GM12878 (cell line): ENCODE data around the gene CACHD1. TPM values are rescaled to one million over a fixed set of nuclear protein-coding genes. Genes with fewer than 3 reads are reported as not detected.

ENCODE experiments used
- ATAC-seq: fragments of 200-7000 bp; cut with Tn5 transposase; 3 replicates; pipeline ENCODE4 v1.9.1; 2020; ENCODE audit warnings: mild to moderate bottlenecking, moderate library complexity
- BruUV-seq: library from RNA; stranded (reverse); fragments of 400-500 nt; replicated peaks from 2 replicates; lab custom pipeline; 2021; lab: Mats Ljungman, UMichigan
- CTCF ChIA-PET: fragments of 300-600 bp; sonication (Branson Sonifier 250); formaldehyde crosslinking; extraction: SDS; loops from one replicate; lab custom pipeline; 2021; ENCODE audit warnings: inconsistent platforms; lab: Yijun Ruan, JAX
- POLR2A ChIA-PET: fragments of 350-600 bp; formaldehyde crosslinking; extraction: SDS; loops from one replicate; lab custom pipeline; 2021; ENCODE audit warnings: inconsistent platforms; lab: Charles Lee
- RAD21 ChIA-PET: fragments of 300-600 bp; sonication (Branson Sonifier 250); formaldehyde crosslinking; loops from one replicate; lab custom pipeline; 2023; ENCODE audit warnings: antibody characterized with exemption; ENCODE audit not compliant: unreplicated experiment; lab: Charles Lee
- SMC1A ChIA-PET: fragments of 300-600 bp; sonication (Branson Sonifier 250); formaldehyde crosslinking; loops from one replicate; lab custom pipeline; 2023; ENCODE audit not compliant: unreplicated experiment, uncharacterized antibody; lab: Charles Lee
- DNase-seq: peaks from one replicate; pipeline ENCODE4 v3.0.0-alpha.2; 2011; ENCODE audit warnings: low read depth, low spot score
- FAIRE-seq: peaks from 3 replicates; lab custom pipeline; 2011; peaks lifted over from hg19 to GRCh38; lab: Jason Lieb, UNC
- H2AFZ ChIP-seq: 2 replicates; pipeline ENCODE4 v1.6.0; 2011; ENCODE audit warnings: low read depth, low read length, control low read depth; ENCODE audit not compliant: control insufficient read depth
- H3K27ac ChIP-seq: 2 replicates; pipeline ENCODE4 v1.5.1; 2011; ENCODE audit warnings: control low read depth; ENCODE audit not compliant: control insufficient read depth, insufficient read depth
- H3K27me3 ChIP-seq, 2 experiments: replicated peaks in 1 of 2; 2 replicates each; pipeline versions ENCODE4 v1.6.0 to v1.6.1; 2011; ENCODE audit warnings: low read length in 1 of 2; ENCODE audit not compliant: control insufficient read depth in 2 of 2, insufficient read depth in 2 of 2
- H3K36me3 ChIP-seq, 2 experiments: 2 replicates each; pipeline ENCODE4 v1.5.1; 2011; ENCODE audit warnings: low read length in 1 of 2; ENCODE audit not compliant: control insufficient read depth in 2 of 2, insufficient read depth in 2 of 2
- H3K4me1 ChIP-seq: 2 replicates; pipeline ENCODE4 v1.6.1; 2011; ENCODE audit warnings: mild to moderate bottlenecking, low read length, moderate library complexity, mixed read lengths; ENCODE audit not compliant: control insufficient read depth, insufficient read depth
- H3K4me2 ChIP-seq: 2 replicates; pipeline ENCODE4 v1.6.0; 2011; ENCODE audit warnings: control low read depth; ENCODE audit not compliant: control insufficient read depth, insufficient read depth
- H3K4me3 ChIP-seq: fragments of 200-600 bp; sonication (generic); 2 replicates; pipeline ENCODE4 v1.5.1; 2016
- H3K79me2 ChIP-seq: 2 replicates; pipeline ENCODE4 v1.6.0; 2011; ENCODE audit warnings: low read length; ENCODE audit not compliant: control insufficient read depth, insufficient read depth
- H3K9ac ChIP-seq: 2 replicates; pipeline ENCODE4 v1.8.0; 2011; ENCODE audit warnings: low read length, control low read depth, mixed read lengths; ENCODE audit not compliant: control insufficient read depth, insufficient read depth
- H3K9me3 ChIP-seq: replicated peaks from 3 replicates; pipeline ENCODE4 v1.5.1; 2011; ENCODE audit warnings: mild to moderate bottlenecking, low read length; ENCODE audit not compliant: control insufficient read depth, insufficient read depth
- H4K20me1 ChIP-seq: 2 replicates; pipeline ENCODE4 v1.6.0; 2011; ENCODE audit not compliant: control insufficient read depth, insufficient read depth
- CREM ChIP-seq: IDR thresholded peaks from 2 replicates; pipeline ENCODE4 v1.6.1; 2014; ENCODE audit warnings: antibody characterized with exemption, low read depth
- CTCF ChIP-seq, 3 experiments: IDR thresholded peaks in 2 of 3; conservative IDR thresholded peaks in 1 of 3; 2 replicates each; pipeline ENCODE4 v1.5.1; 2011; ENCODE audit warnings: low read depth in 3 of 3, low read length in 3 of 3, mild to moderate bottlenecking in 3 of 3, control low read depth in 2 of 3, moderate library complexity in 2 of 3, inconsistent platforms in 1 of 3, mixed read lengths in 1 of 3; ENCODE audit not compliant: control insufficient read depth in 2 of 3, insufficient read depth in 1 of 3; ENCODE audit errors: extremely low read depth in 1 of 3
- EZH2 ChIP-seq: IDR thresholded peaks from 2 replicates; pipeline ENCODE4 v1.6.1; 2012; ENCODE audit warnings: low read depth, mild to moderate bottlenecking, control low read depth, inconsistent platforms, low read length, borderline replicate concordance; ENCODE audit not compliant: control insufficient read depth
- FOXK2 ChIP-seq: fragments of 450-650 bp; IDR thresholded peaks from 2 replicates; pipeline ENCODE4 v1.6.1; 2017; ENCODE audit warnings: mild to moderate bottlenecking, moderate library complexity
- MEF2A ChIP-seq: IDR thresholded peaks from 2 replicates; pipeline ENCODE4 v1.6.1; 2011; ENCODE audit warnings: low read depth, mild to moderate bottlenecking, low read length, moderate library complexity; ENCODE audit not compliant: insufficient read depth
- MEF2B ChIP-seq: fragments of 450-650 bp; IDR thresholded peaks from 2 replicates; pipeline ENCODE4 v1.6.1; 2018; ENCODE audit warnings: mild to moderate bottlenecking, moderate library complexity; ENCODE audit not compliant: partially characterized antibody, poor library complexity, severe bottlenecking
- MYB ChIP-seq: fragments of 150-350 bp; IDR thresholded peaks from 2 replicates; pipeline ENCODE4 v1.6.1; 2014; ENCODE audit warnings: mild to moderate bottlenecking, low read depth, low read length, borderline replicate concordance
- PBX3 ChIP-seq: IDR thresholded peaks from 2 replicates; pipeline ENCODE4 v1.6.1; 2011; ENCODE audit warnings: mild to moderate bottlenecking, low read depth, low read length, moderate library complexity; ENCODE audit not compliant: insufficient replicate concordance
- POLR2AphosphoS5 ChIP-seq: IDR thresholded peaks from 2 replicates; pipeline ENCODE4 v1.6.1; 2011; ENCODE audit warnings: mild to moderate bottlenecking, low read length, inconsistent platforms
- RELA ChIP-seq: fragments of 450-650 bp; IDR thresholded peaks from 2 replicates; pipeline ENCODE4 v1.8.0; 2014; ENCODE audit warnings: borderline replicate concordance; ENCODE audit not compliant: partially characterized antibody
- SKIL ChIP-seq: fragments of 450-650 bp; IDR thresholded peaks from 2 replicates; pipeline ENCODE4 v1.6.1; 2017; ENCODE audit warnings: mild to moderate bottlenecking, low read depth, inconsistent platforms; ENCODE audit not compliant: poor library complexity, severe bottlenecking
- STAT1 ChIP-seq: fragments of 450-650 bp; conservative IDR thresholded peaks from 2 replicates; pipeline ENCODE4 v1.6.1; 2014; ENCODE audit warnings: antibody characterized with exemption, mild to moderate bottlenecking
- TCF7 ChIP-seq: IDR thresholded peaks from 2 replicates; pipeline ENCODE4 v1.6.1; 2014; ENCODE audit warnings: antibody characterized with exemption, borderline replicate concordance
- YBX1 ChIP-seq: fragments of 450-650 bp; IDR thresholded peaks from 2 replicates; pipeline ENCODE4 v1.6.1; 2016; ENCODE audit warnings: antibody characterized with exemption
- WGBS: methylation state at CpG from one replicate; pipeline ENCODE4 v1.1.6; 2016; ENCODE audit warnings: low lambda C conversion rate; ENCODE audit not compliant: insufficient replicate concordance, insufficient coverage; ENCODE audit errors: missing lambda C conversion rate; 5-methylcytosine and 5-hydroxymethylcytosine counted together
- in situ Hi-C: fragments of 300-500 bp; cut with MboI; formaldehyde crosslinking; loops from 9 replicates; pipeline ENCODE4 v1.14.3; 2018; ENCODE audit warnings: mixed read lengths
- intact Hi-C: fragments of 100-400 bp; cut with micrococcal nuclease; formaldehyde crosslinking; loops from one replicate; pipeline ENCODE4 v1.14.2; 2022; ENCODE audit not compliant: unreplicated experiment
- polyA plus RNA-seq, 11 experiments: library from polyadenylated mRNA; depleted of rRNA in 4 of 11; unstranded in 6 of 11; stranded (reverse) in 5 of 11; fragments of >200 nt; fragmentation: Nextera tagmentation in 4 of 11; fragmentation: Illumina TruSeq in 1 of 11; extraction: Ambion mirVana in 4 of 11; extraction: Trizol in 1 of 11; gene quantifications; 1 replicate in 1 of 11; 2 replicates in 10 of 11; pipeline versions ENCODE4 v1.2.1 to v1.2.3, GENCODE V29; 2011 to 2016; ENCODE audit warnings: inconsistent platforms in 2 of 11, missing spikeins in 2 of 11, low read depth in 1 of 11
- total RNA-seq, 4 experiments: library from RNA; depleted of rRNA in 3 of 4; stranded (reverse); fragments of >200 nt in 3 of 4; fragmentation: Illumina TruSeq in 1 of 4; extraction: Trizol in 1 of 4; gene quantifications; 2 replicates each; pipeline versions ENCODE4 v1.2.1 to v1.2.3, GENCODE V29; 2013 to 2021
- TF ChIP-seq, protein P1 (sequence below): IDR thresholded peaks from 2 replicates; pipeline ENCODE4 v1.6.1; 2011; ENCODE audit warnings: low read depth, low read length, improper control_type of control experiment, borderline replicate concordance

Gene CACHD1
- total and polyA plus RNA-seq, 10 of the 15 experiments (the other 5 are each of a cell fraction or from before 2014, with no cell fraction given): 0.03 TPM; not detected in 9

DNA sequence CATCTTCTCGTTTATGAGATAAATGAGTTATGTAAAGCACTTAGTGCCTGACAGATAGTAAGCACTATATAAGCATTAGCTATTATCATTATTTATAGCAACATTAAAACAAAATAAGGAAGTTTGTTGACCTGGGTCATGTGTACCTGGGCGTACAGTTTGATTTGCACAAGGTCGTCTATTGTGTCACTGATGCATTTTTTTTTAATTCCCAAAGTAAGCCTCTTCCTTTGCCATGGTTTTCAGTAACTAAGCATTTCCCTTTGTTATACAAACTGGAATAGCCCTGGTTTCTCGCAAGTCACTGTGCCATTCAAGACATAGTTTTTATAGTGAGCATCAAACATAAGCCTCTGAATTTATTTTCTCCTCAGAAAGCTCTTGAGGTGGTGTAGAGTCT lies 72.2 kb downstream of the CACHD1 start:
- CTCF ChIA-PET: no interaction called here
- no peaks in the 10 kb centered on the region for H4K20me1 ChIP-seq
- H3K4me1 ChIP-seq: no peaks in the 10 kb centered on the region
- no TSS peak for BruUV-seq
- no peak overlapping the region for H3K27ac ChIP-seq
- DNase-seq: no peak
- POLR2A ChIA-PET: no interaction called here
- no peak overlapping the region for H2AFZ ChIP-seq
- H3K79me2 ChIP-seq: no peaks in the 10 kb centered on the region
- no peak for FAIRE-seq
- in situ Hi-C loops: no loop called here
- SMC1A ChIA-PET: no interaction called here
- WGBS: 13% methylated on average over 4 of the region's 4 CpGs
- no peaks in the 10 kb centered on the region for H3K9me3 ChIP-seq
- H3K36me3 ChIP-seq: no peaks in the 10 kb centered on the region
- RAD21 ChIA-PET: no interaction called here
- no peak overlapping the region for H3K4me3 ChIP-seq
- no peak overlapping the region for H3K9ac ChIP-seq
- intact Hi-C loops: no loop called here
- no peak for ATAC-seq
- no peak overlapping the region for H3K4me2 ChIP-seq
- no peaks in the 10 kb centered on the region for H3K27me3 ChIP-seq
- TF ChIP-seq MEF2B: no peak
- no peak for TF ChIP-seq CTCF (IDR thresholded peaks at IDR 0.05 in 2 of 3, conservative IDR thresholded peaks at IDR 0.05 in 1 of 3; ENCODE audit: control insufficient read depth in 2 of 3, extremely low read depth in 1 of 3, insufficient read depth in 1 of 3, low read depth in 3 of 3, low read length in 3 of 3)
- TF ChIP-seq, protein P1, sequence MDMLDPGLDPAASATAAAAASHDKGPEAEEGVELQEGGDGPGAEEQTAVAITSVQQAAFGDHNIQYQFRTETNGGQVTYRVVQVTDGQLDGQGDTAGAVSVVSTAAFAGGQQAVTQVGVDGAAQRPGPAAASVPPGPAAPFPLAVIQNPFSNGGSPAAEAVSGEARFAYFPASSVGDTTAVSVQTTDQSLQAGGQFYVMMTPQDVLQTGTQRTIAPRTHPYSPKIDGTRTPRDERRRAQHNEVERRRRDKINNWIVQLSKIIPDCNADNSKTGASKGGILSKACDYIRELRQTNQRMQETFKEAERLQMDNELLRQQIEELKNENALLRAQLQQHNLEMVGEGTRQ: no peak
- TF ChIP-seq MYB: no peak
- no peak for TF ChIP-seq EZH2
- TF ChIP-seq PBX3: no peak
- TF ChIP-seq TCF7: no peak
- no peak for TF ChIP-seq CREM
- TF ChIP-seq MEF2A: no peak
- no peak for TF ChIP-seq POLR2AphosphoS5
- no peak for TF ChIP-seq RELA
- no peak for TF ChIP-seq FOXK2
- TF ChIP-seq SKIL: no peak
- no peak for TF ChIP-seq STAT1
- TF ChIP-seq YBX1: no peak
